Activated naive CD4-positive, alpha-beta T cell treated with anti-CD3 and anti-CD28 coated beads, Interleukin-2, amount 10 ng/mL, durations not matched to agents 5 hours and 36 hours (primary cell): ENCODE measurements around the gene XBP1. TPM values are rescaled to one million over a fixed set of nuclear protein-coding genes. Genes with fewer than 3 reads are reported as not detected.

Experiments
- total RNA-seq, 2 experiments: library from RNA; stranded (reverse); gene quantifications; one replicate each; pipeline ENCODE4 v1.2.3, GENCODE V29; 2021

The XBP1 gene
- 100 to 1,000 TPM; 340 to 348 TPM for total RNA-seq

GRCh38 chr22:28800308-28801041, at the start of gene XBP1:
Gene XBP1, minus strand, starts transcription at chr22:28800569.

GRCh38 chr22:28772633-28773460, 27.5 kb downstream of the XBP1 start, which contains the start of gene CCDC117:
Gene CCDC117, plus strand, starts transcription at chr22:28772695. Its CDS starts 155 bp downstream, at chr22:28772850.

Other genes with a start within 250 kb of the XBP1 start
- 1 to 10 TPM in 1 of 2 experiments, under 1 TPM in 1; 0.96 to 1.2 TPM for gene TTC28, start 120.7 kb downstream of the XBP1 start, total RNA-seq
- gene CHEK2, start 58.7 kb downstream of the XBP1 start, total RNA-seq = 10 to 100 TPM; 35.6 to 37.2 TPM
- 10 to 100 TPM; 11.1 to 11.2 TPM for gene HSCB, start 58.5 kb downstream of the XBP1 start, total RNA-seq
- gene CCDC117, start 27.9 kb downstream of the XBP1 start, total RNA-seq = 10 to 100 TPM; 26.0 to 26.4 TPM
- under 1 TPM; 0.68 to 0.77 TPM for gene ZNRF3, start 83.0 kb upstream of the XBP1 start, total RNA-seq